ENCODE measurements around the gene GRIK5.

GRIK5 gene

GRCh38 chr19:42113641-42114348 lies 43.8 kb upstream of the GRIK5 start:
- DNase-seq (ENCODE audit: low read depth), result peak; percentile 90
- H3K4me3 ChIP-seq (ENCODE audit: low read depth, low read length), result no peak overlapping the region
- peak; percentile 45 for TF ChIP-seq CTCF (conservative IDR thresholded peaks at IDR 0.05; ENCODE audit: low read depth, low read length)

DNA sequence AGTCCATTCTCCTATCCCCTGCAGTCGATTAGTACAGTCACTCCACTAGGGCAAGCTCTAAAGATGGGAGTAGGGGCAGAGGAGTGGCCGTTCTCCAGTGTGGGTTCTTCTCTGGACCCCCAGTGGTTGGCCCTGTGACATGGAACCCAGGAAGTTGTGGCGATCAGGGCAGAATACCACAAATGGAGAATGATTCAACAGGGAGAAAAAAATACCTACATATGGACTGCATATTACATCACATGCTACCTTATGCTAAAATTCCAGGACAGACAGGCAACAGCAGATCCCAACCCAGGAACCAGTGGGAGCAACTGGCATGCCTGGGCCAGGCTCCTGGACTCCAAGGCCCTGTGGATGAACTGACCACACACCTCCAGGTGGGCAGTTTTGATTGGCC lies 41.8 kb upstream of the GRIK5 start:
- peak; percentile 47 for DNase-seq (ENCODE audit: low read depth)
- H3K4me3 ChIP-seq (ENCODE audit: low read depth, low read length), result no peak overlapping the region
- TF ChIP-seq CTCF (conservative IDR thresholded peaks at IDR 0.05; ENCODE audit: low read depth, low read length), result no peak

DNA sequence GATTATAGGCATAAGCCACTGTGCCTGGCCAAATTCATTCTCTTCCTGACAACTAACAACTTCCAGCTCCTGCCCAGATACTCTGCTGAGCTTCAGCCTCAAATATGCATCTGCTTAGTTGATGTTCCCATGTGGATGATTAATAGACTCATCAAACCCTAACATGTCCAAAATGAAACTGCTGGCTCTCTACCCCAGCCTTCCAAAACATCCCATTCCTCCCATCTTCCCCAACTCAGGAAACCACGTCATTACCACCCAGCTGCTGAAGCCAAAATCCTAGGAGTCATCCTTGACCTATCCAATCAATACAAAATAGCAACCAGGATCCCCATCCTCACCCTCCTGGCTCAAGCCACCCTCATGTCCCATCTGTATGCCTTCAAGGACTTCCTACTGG lies 41.4 kb upstream of the GRIK5 start:
- TF ChIP-seq CTCF (conservative IDR thresholded peaks at IDR 0.05; ENCODE audit: low read depth, low read length), result no peak
- DNase-seq (ENCODE audit: low read depth), result no peak
- no peak overlapping the region for H3K4me3 ChIP-seq (ENCODE audit: low read depth, low read length)

DNA sequence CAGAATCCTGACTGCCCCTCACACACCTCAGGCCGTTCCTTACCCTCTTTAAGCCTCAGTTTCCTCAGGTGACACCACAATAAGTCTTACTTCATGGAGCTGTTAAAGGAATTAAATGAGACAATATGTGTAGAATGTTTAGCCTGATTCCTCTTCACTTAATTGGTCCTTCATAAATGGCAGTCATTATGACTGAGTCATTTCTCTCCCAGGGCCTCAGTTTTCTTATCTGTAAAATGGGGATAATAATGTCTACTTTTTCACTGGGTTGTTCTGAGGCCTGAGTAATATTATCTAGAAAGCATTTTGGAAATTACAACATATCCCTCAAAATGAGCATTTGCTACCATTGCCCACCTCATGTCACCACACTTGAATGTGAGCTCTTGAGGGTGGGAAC lies 40.7 kb upstream of the GRIK5 start:
- no peak overlapping the region for H3K4me3 ChIP-seq (ENCODE audit: low read depth, low read length)
- no peak for DNase-seq (ENCODE audit: low read depth)
- TF ChIP-seq CTCF (conservative IDR thresholded peaks at IDR 0.05; ENCODE audit: low read depth, low read length), result no peak

- no peak for TF ChIP-seq CTCF (conservative IDR thresholded peaks at IDR 0.05; ENCODE audit: low read depth, low read length)
- no peak overlapping the region for H3K4me3 ChIP-seq (ENCODE audit: low read depth, low read length)
- DNase-seq (ENCODE audit: low read depth), result no peak
Measured at GRCh38 chr19:42109896-42110295, 39.9 kb upstream of the GRIK5 start.

- no peak overlapping the region for H3K4me3 ChIP-seq (ENCODE audit: low read depth, low read length)
- DNase-seq (ENCODE audit: low read depth), result peak; percentile 96
- peak; percentile 100 for TF ChIP-seq CTCF (conservative IDR thresholded peaks at IDR 0.05; ENCODE audit: low read depth, low read length)
Measured at GRCh38 chr19:42108527-42109389, 38.8 kb upstream of the GRIK5 start.

All from choroid plexus epithelial cell (primary cell).